ENCODE data around the gene EPSTI1.
A peak's percentile ranks its signal among the peaks of the same experiment; 100 is the strongest.

Gene EPSTI1

DNA sequence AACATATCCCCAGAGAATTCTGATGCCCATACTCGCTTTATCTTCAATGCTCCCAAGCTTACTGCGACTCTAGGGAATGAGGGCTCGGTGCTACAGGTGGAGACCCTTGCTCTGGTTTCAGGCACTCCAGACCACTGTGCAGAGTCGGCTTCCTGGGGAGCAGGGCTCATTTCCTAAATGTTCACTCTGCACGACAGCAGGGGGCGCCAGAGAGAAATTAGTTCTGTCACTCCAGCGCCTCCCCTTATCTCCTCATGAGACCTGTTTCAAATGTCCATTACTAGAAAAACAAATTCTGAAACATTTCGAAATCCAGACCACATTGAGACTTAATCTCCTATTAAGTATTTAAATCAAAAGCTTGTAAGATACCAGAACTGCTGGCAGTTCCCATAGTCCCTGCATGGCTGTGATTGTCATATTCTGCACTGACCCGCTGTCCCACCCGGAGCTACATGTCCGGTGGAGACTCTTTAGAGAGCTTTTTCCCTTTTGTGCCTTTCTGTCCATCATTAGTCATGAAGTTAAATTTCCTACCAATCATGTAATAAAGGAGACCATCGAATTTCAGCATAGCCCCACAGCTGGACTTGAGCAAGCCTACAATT is 22.4 kb downstream of the EPSTI1 start:
- peak; percentile 89 to 90 for DNase-seq

DNA sequence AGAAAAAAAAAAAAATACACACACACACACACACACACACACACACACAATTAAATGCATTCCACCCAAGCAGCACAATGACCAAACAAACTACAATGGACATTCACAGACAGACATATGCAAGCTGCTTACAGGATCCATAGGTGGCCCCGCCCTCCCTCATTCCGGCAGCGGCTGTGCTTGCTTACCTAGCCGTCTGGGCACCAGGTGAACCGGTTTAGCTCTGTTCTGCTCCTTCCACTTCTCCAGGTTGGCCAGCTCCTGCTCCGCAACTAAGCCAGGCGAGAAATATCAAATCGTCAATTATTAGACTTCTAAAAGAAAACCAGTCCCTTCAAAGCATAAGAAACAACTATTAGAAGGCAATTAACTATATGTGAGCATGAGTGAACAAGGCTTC is 23.1 kb downstream of the EPSTI1 start:
- DNase-seq = no peak

DNA sequence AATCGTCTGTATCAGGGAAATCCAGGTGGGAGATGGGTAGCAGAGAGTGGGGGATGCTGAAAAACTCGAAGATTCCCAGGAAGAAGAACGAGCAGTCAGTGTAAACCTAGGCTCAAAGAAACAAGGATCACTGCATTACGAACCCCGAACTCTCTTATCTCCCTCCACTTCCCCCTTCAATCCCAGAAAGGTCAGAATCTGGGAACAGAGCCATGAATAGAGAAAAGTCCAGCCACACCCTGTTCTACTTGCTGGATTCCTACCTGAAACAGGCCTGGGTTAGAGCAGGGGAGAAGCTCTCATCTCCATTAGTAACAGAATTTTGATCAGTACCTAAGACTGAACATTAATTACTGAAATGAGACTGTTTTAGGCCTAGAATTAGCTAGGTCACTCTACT is 24.4 kb downstream of the EPSTI1 start:
- DNase-seq = no peak

DNA sequence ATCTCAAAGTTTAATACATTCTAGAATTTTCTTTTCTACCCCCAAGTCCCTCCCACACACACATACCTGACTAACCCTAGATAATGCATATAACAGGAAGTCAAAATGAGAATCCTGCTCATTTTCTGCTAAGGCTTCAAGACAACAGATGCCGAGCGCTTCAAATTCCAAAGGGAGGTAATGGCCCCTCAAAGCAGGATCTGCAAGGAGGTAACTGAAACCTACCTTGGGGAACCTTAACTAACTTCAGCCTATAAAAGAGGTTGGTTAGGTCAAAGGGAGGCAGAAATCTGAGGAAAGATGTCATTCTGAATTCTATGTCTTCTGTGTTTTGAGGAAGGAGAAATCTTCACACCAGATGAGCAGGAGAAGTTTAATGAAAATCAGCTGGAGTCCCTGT is 26.8 kb downstream of the EPSTI1 start:
- no peak for DNase-seq

DNA sequence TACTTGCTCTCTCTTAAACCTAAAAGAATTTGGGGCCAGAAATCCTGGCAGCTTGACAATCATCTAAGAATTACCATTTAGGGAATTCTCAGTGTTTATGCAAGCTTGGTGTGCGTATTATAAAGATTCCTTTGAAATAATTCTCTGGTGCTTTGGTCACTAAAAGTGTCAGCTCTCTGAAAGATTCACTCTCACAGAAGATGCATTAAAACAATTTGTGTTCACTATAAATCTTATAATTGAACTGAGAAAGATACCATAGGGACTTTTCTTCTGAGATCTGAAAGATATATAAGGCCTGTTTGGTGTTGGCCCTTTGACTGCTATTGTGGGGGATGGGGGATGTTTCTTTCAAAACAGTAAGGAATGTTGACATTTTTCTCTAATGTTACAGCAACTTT is 27.3 kb downstream of the EPSTI1 start:
- DNase-seq = no peak

DNA sequence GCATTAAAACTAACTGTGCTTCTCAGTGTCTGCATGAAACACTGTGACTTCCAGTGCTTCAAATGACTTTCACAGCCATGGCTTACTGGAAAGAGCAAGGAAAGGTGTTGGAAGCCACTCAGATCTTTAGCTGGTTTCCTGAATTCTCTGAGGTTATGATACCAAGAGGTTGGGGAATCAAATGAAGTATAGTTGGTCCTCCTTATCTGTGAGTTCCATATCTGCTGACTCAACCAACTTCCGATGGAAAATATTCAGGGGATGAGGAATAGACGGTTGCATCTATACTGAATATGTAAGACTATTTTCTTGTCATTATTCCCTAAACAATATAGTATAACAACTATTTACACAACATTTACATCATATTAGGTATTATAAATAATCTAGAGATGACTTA is 32.4 kb downstream of the EPSTI1 start:
- DNase-seq = no peak

DNA sequence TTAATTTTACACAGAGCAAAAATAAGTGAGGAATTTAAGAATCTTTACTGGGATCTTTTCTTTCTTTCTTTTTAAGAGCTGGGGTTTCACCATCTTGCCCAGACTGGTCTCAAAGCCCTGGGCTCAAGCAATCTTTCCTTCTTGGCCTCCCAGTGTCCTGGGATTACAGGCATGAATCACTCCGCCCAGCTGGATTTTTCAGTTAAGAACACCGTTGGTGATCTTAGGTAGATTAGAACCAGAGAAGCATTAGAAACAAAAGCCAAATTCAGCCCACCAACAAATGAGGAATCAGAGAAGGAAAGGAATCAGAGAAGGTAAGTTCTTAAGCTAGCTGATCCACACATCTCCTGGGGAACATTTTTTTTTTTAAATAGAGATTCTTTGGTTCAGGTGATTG is 34.2 kb downstream of the EPSTI1 start:
- DNase-seq = no peak

DNA sequence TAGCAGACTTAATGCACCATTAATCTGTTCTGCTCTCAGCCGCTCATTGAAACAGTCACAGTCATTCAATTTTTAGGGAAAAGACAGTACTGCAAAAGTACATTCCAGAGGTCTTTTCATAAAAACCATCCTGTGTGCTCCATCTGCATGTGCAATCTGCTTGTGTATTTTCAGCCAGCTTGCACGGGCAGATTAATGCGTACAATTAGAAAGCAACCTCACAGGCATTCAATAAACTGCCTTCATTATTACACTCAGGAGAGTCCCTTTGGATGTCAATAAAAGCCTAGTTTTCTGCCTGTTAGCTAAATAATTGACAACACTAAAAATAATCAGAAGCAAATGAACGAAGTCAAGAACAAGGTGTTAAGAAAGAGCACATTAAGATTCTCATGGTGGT is 41.9 kb downstream of the EPSTI1 start:
- DNase-seq = no peak

DNA sequence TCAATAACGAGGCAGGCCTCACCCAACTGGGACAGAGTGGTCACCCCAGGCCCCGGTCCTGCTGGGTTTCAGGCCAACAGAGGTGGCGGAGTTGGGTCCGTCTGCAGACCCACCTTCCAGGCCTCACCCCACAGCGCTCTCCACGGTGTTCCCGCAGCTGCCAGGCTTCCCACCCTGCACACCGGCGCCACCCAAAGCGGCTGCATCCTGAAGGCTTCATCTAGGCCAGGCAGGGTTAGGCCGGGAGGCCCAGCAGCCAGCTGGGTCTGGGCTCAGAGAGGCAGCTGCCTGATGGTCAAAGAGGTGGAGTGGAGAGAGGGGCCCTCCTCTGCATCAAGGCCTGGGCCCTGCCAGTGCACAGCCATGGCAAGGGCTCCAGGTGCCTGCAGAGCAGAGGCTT is 44.1 kb downstream of the EPSTI1 start:
- DNase-seq = no peak

DNA sequence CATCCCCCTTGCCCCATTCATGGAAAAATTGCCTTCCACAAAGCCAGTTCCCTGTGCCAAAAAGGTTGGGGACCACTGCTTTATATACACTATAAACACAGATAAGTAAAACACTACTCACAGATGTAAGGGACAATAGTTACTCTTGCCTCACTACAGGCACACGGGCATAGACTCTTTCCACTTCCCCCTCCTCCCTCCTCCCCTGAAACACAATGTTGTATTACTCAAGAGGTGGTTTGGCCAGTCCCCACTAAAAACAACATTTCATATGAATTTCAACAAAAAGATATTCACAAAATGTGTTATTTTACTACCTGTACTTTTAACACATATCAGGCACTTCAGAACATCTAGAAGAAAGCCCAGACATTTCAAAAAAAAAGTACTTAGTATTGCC is 45.1 kb downstream of the EPSTI1 start:
- no peak for DNase-seq

DNA sequence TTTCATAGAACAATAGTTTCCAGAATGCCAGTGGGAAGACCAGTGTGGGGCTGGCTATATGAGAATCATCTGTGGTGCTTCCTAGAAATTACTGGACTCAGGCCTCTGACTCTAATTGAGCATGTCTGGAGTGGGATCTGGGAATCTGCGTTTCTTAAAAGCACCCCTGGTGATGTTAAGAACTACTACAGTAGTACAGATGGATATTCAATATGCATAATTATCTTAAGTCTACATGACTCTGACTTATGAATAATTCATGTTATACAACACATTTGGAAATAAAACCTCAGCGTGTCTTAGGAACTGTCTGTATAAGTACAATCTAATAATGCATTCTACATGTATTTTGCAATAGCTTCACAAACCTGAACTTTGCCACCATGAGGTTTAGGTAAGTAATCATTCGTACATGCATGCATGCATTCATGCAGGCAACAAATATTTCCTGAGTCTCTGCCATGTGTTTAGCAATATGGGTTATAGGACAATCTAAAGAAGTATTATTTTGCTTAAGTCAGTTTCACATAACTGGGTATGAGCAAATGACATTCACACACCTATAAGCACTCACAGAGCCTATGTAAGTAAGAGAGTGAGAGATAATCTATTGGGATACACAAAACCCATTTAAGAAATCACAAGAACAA is 62.0 kb downstream of the EPSTI1 start:
- no peak for DNase-seq

DNA sequence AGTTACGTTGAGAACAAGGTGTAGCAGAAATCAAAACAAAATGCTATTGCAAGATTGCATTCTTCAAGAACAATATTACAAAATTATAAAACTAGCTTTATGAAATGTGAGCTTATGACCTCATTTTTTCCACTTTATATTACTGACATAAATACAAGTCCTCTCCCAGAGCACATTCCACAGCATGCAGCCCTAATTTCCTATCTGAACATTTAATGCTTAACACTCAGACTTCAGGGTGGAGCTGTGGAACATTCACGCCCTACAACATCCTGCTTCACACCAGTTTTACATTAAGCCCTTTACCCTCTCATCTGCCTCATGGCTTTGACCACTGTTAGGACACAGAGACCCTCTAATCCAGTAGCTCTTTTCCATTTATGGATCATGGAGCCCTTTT is 65.5 kb downstream of the EPSTI1 start:
- DNase-seq = no peak

DNA sequence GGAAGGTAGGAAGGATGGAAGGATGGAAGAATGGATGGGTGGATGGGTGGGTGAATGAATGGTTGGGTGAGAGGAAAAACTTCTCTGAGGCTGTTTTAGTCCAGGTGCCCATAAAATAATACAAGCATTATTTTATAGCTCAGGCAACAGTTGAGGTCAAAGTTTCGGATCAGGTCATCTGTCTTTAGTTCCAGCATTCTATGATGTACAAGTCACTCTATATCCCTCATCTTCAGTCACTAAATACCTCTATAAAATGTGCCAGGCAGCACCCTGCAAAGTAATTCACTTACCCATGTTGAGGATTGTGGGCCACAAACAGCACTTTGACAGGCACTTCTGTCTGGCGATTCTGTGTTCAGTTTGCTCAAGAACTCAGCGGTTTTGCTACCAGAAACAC is 66.0 kb downstream of the EPSTI1 start:
- DNase-seq = no peak

DNA sequence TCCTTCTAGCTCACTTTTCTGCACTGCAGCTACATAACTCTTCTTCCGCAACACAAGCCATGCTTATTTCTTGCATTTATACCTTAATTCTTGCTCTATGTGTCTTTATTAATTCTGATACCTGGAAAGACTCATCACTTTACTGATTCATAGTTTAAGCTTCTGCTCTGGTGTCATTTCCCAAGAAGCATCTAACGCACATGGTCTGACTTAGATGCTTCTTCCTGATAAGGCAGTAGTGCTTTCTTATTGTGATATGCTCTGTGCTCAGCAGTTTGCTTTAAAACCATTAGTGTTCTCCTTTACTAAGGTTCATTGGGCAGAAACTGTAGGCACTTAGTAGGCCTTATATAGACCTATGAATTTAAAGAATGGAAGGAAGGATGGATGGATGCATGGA is 66.4 kb downstream of the EPSTI1 start:
- DNase-seq = no peak

DNA sequence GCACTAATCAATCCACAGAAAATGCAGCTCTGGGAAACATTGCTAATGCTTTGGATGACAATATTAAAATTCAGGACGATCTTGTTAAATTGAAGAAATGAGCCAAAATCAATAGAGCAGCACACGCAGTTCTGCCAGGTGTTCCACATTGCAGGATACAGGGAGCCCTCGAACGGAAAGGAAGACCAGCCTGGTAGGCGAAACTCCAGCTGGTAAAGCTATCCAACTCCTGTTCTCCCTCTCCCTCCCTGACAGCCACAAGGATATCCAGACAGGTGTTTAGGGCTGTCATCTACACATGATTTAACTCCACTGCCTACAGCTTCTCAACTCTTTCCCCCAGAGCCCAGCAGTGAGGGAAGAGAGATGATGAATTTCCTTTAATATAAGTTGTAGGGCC is 67.7 kb downstream of the EPSTI1 start:
- DNase-seq = no peak

DNA sequence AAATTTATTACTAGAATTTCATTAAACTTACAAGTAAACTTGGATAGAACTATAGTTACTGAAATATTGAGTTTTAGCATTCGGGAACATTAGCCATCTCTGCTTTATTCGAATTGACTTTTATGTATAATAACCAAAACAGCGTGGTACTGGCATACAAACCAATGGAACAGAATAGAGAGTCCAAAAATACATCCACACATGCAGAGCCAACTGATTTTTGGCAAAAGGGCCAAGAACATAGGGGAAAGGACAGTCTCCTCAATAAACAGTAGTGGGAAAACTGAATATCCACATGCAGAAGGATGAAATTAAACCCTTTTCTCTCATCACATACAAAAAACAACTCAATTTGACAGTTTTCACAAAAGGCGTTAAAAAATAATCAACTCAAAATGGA is 84.3 kb downstream of the EPSTI1 start:
- no peak for DNase-seq

DNA sequence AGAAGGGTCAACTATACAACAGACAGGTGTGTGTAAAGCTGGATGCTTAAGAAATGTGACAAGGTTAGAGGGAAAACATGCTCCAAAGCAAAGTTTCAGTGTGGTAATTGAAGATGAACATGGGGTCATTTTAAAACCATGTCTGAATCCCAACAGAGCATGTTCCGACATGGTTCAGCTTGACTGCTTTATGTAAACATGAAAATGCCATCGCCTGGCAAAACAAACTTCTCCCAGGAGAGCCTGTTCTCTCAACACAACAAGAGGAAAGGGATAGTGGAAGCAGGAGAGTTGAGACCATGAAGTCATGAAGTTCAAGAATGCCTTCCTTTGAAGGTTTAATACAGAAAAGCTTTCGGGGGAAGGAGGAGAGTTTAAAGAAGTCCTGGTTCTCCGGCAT is 85.8 kb downstream of the EPSTI1 start:
- DNase-seq = no peak

DNA sequence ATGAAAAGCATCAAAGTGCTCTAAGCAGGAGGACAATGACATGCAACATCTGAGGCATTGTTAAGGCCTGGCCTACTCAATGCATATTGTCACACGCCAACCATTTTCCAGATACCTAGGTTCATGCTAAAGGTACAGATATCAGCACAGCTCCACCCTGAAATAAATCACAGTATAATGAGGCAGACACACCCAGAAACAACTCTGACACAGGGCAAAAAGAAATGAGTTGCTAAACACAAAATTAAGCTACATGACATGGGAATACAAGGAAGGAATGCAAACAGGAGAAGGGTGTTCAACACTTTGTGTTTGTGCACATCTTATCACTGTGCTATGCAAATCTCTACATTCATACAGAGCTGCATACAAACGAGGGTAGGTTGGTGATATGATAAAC is 86.5 kb downstream of the EPSTI1 start:
- DNase-seq = no peak

DNA sequence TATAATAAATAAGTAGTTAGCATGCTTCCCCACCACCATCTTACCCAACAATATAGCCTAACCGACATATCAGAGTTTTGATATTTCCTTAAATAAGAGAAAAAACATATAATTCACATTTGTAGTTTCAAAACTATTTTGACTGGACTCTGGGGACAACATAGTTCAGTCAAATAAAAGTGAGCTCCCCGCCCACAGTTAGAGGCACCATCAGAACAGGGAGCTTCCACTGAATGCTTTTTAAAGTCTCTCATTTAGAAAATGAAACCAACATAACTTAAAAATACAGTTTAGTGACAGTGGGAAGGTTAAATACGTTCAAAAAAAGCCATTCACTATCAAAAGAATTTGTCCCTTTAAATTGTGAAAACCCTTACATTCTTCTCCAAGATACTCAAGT is 92.8 kb downstream of the EPSTI1 start:
- no peak for DNase-seq

DNA sequence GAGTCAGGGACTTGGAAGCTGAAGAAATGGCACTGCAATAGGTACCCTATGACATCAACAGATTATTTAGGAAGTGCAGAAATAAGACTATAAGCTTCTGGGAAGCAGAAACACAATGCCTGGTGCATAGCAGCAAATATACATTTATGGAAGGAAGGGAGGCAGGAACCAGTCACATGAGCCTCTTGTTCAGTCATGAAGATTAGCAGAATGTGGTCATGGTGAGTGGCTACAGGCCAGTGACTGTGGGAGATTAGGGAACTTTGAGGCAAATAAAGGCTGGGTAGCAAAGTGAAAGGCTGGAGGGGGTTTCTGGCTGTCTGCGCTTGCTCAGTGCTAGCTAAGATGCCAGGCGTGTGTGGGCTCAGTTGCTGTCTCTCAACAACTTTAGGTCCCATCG is 96.3 kb downstream of the EPSTI1 start:
- DNase-seq = no peak

DNA sequence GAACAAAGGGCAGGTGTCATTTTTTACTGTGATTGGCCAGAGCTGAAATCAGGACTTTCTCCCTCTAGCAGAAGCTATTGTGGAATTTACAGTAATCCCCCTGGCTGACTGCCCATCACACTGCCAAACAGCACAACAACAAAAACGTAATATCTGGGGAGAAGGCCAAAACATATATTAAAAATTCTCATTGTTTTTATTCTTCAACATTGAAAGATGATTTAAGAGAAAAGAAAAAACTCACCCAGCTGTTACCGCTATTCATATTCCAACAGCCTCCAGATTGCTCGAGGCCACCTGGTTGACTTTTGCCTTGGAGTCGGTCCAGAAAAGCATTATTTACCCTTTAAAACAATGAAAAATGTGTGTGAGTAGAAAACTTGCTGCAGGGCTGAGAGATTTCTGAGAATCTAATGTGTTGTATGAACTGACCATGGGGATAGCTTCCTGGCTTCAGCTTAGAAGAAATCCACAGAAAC is 97.2 kb downstream of the EPSTI1 start:
- no peak for DNase-seq

DNA sequence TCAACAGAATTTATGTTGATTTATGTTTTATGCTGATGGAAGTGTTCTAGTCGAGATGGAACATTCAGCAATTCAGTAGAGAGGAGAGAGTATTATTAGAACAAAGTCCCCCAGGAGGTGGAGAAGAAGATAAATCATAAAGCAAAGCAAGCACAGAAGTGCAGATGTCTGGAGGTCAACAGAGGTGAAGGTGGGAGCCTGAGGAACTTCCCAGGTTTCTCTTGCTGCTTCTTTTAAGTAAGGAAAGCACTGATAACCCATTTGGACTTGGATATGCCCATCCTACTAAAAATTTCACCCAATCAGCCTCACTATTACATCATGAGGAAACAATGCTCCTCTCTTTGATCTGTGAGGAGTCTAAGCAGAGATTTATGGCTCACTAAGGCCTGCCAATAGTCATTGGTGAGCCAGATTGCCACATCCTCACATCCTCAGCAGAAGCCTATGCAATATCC is 98.8 kb downstream of the EPSTI1 start:
- no peak for DNase-seq

DNA sequence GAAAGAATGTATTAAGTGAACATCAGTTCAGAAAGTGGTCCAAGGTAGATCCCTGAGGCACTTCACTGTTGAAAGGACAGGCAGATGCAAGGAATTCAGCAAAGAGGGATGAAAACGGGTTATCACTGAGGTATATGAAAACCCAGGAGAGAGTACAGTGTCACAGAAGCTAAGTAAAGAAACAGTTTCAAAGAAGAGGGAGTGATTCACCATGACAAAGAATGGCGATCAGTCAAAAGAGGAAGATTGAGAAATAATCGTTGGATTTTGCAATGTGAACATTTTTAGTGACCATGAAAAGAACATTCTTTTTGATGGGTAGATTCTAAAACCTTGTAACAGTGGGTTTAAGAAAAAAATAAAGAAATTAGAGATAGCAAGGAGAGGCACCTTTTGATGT is 99.3 kb downstream of the EPSTI1 start:
- DNase-seq = no peak

DNA sequence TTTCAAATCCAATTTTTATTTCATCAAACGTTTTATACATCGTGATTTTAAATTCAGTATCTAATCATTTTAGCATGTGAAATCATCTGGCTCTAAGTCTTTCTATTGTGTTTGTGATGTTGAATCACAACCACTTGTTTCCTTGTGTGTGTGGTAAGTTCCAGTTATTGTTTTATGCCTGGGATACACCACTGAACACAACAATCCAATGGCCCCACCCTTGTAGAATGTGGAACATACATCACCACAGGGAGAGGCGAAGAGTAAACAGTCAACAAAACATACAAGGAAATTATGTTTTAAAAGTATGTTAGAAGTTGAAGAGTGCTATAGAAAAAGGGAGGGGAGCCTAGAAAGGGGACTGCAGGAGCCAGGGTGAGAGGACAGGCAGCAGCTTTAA is 100.5 kb downstream of the EPSTI1 start:
- DNase-seq = no peak

DNA sequence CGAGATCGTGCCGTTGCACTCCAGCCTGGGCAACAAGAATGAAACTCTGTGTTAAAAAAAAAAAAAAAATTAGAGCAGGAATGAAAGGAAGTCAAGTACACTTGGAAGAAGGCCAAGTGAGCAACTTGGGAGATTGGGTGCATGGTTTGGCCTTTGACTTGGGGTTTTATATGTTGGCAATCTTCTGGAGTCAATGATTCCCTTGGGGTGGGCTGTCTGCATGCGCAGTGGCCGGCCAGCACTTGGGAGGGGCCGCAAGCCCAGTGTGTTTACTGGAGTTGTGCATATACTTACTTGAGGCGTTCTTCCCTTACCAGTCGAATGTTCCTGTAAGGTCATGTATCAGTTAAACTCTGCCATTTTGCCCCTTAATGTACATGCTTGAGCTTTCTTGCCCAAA is 106.7 kb downstream of the EPSTI1 start:
- DNase-seq = no peak
